ENCODE measurements around the gene CLUH. TPM values are rescaled to one million over a fixed set of nuclear protein-coding genes. Genes with fewer than 3 reads are reported as not detected.

CLUH gene
- total RNA-seq, 1 donor from 2014 or later: 6.8 TPM

DNA sequence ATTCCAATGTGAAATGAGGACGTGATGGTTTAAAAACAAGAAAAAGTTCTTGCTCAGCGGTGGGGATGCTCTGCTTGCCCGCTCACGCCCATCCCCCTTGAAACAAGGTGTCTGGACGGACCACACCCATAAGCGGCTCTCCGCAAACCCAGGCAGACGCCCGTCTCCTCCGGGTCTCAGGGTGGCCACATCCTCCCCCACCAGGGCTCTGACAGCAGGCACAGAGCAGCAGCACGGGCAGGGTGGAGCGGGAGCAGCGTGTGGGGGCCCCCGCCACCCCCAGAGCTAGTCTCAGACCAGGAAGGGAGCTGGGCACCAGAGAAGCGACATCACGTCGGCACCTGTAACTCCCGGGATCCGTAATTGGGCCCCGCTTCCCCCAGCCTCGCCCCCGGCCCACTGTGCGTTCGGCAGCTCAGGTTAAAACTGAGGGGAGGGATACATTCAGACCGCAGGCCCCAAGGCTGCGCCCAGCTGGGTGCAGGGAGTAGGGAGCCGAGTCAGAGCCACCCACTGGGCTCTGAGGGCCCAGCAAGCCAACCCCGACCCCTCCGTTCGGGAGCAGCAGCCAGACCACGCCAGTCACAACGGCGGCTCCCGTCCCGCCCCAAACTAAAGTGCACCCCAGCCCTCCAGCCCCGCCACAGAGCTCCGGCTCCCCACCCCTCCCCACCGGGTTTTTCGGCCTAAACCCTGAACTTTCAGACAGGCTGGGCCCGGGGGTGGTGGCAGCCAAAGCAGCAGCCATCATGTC, 22.0 kb downstream of the CLUH start:
- Histone ChIP-seq H2AFZ (replicated peaks) (no peak overlapping the region), H3K27ac (no peak overlapping the region), H3K9ac (no peak overlapping the region), H4K20me1 (ENCODE audit: low read depth) (peaks cover 11% of the 10 kb centered on the region), H3K36me3 (no peaks in the 10 kb centered on the region), H3K4me3 (no peak overlapping the region), H3K9me3 (ENCODE audit: low read depth) (no peaks in the 10 kb centered on the region), H3F3A (ENCODE audit: low read depth) (peaks cover 38% of the 10 kb centered on the region), H3K4me1 (no peaks in the 10 kb centered on the region), H3K4me2 (no peak overlapping the region), H3K27me3 (no peaks in the 10 kb centered on the region), H3K79me2 (ENCODE audit: low read depth) (no peaks in the 10 kb centered on the region)
- H3K36me3 Mint-ChIP-seq: no peaks in the 10 kb centered on the region
- peaks cover 7% of the 10 kb centered on the region for H3K4me1 Mint-ChIP-seq
- H3K27me3 Mint-ChIP-seq (ENCODE audit: insufficient read depth, low read depth): peaks cover 10% of the 10 kb centered on the region
- H3K27ac Mint-ChIP-seq: no peak overlapping the region
- no peak for TF ChIP-seq EZH2phosphoT487 (IDR thresholded peaks at IDR 0.05)
- TF ChIP-seq, protein P1, sequence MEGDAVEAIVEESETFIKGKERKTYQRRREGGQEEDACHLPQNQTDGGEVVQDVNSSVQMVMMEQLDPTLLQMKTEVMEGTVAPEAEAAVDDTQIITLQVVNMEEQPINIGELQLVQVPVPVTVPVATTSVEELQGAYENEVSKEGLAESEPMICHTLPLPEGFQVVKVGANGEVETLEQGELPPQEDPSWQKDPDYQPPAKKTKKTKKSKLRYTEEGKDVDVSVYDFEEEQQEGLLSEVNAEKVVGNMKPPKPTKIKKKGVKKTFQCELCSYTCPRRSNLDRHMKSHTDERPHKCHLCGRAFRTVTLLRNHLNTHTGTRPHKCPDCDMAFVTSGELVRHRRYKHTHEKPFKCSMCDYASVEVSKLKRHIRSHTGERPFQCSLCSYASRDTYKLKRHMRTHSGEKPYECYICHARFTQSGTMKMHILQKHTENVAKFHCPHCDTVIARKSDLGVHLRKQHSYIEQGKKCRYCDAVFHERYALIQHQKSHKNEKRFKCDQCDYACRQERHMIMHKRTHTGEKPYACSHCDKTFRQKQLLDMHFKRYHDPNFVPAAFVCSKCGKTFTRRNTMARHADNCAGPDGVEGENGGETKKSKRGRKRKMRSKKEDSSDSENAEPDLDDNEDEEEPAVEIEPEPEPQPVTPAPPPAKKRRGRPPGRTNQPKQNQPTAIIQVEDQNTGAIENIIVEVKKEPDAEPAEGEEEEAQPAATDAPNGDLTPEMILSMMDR (IDR thresholded peaks at IDR 0.05): no peak
- TF ChIP-seq EZH2 (IDR thresholded peaks at IDR 0.05): no peak
- peaks cover 2% of the 10 kb centered on the region for H3K9me3 Mint-ChIP-seq
- DNase-seq (ENCODE audit: low spot score): no peak
- H3K4me3 Mint-ChIP-seq: no peak overlapping the region

DNA sequence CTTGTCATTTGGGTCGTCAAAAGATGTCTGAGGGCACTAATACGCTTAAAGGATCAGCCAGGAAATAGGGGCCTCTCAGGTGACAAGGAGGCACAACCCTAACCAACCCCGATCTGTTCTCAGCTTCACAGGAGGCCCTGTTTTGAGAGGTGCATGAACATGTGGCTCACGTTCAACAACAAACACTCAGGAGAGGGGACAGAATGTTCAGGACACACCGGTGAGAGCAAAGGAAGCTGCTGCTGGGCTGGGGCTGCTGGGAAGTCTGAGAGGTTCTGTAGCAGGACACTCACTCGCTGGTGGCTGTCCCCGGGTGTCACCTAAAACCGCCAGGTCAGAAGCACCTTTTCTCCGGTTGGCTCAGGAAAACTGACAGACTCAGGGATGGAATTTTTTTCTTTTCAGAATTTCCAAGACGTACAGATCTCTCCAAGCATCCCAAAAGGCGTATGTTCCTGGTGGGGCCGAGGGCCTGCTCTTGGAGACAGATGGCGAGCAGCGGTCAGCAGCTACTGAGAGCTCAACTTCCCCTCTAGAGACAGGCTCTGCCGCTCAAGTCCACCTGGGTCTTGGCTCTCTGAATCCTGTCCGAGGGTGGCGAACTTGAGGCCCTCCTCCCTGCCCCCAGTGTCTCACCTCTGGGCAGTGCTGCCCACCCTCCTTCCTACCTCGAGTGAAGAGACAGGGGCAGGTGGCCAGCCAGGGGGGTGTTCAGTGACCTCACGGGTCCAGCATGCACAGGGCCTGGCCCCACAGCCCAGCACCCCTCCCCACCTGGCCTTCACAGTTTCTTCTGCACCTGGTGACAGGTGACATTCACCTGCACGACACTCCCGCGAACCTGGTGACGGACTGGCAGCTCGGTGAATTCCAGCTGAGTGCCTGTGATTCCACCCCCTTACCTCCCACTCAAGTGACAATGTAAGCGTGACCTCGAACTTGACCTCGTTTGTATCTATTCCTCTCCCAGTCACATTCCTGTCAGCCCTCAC, 22.9 kb downstream of the CLUH start:
- no peak overlapping the region for H3K4me3 ChIP-seq
- H2AFZ ChIP-seq (replicated peaks): no peak overlapping the region
- no peak overlapping the region for H3K9ac ChIP-seq
- H3F3A ChIP-seq (ENCODE audit: low read depth): peaks cover 47% of the 10 kb centered on the region
- peaks cover 10% of the 10 kb centered on the region for H3K27me3 Mint-ChIP-seq (ENCODE audit: insufficient read depth, low read depth)
- H3K9me3 ChIP-seq (ENCODE audit: low read depth): no peaks in the 10 kb centered on the region
- TF ChIP-seq, protein P1 (IDR thresholded peaks at IDR 0.05): no peak
- TF ChIP-seq EZH2phosphoT487 (IDR thresholded peaks at IDR 0.05): no peak
- no peak for TF ChIP-seq EZH2 (IDR thresholded peaks at IDR 0.05)
- no peak for DNase-seq (ENCODE audit: low spot score)
- no peaks in the 10 kb centered on the region for H3K4me1 ChIP-seq
- H3K36me3 Mint-ChIP-seq: peaks cover 4% of the 10 kb centered on the region
- peaks cover 20% of the 10 kb centered on the region for H4K20me1 ChIP-seq (ENCODE audit: low read depth)
- peaks cover 4% of the 10 kb centered on the region for H3K36me3 ChIP-seq
- H3K79me2 ChIP-seq (ENCODE audit: low read depth): no peaks in the 10 kb centered on the region
- peaks cover 2% of the 10 kb centered on the region for H3K9me3 Mint-ChIP-seq
- H3K27me3 ChIP-seq: no peaks in the 10 kb centered on the region
- peaks cover 7% of the 10 kb centered on the region for H3K4me1 Mint-ChIP-seq
- H3K27ac ChIP-seq: no peak overlapping the region
- H3K27ac Mint-ChIP-seq: no peak overlapping the region
- no peak overlapping the region for H3K4me2 ChIP-seq
- H3K4me3 Mint-ChIP-seq: no peak overlapping the region

- no peaks in the 10 kb centered on the region for H3K9me3 ChIP-seq (ENCODE audit: low read depth)
- H3K36me3 ChIP-seq: peaks cover 18% of the 10 kb centered on the region
- no peaks in the 10 kb centered on the region for H3K27me3 ChIP-seq
- H3K27ac ChIP-seq: peak overlapping the region; percentile 75
- H3F3A ChIP-seq (ENCODE audit: low read depth): peaks cover 55% of the 10 kb centered on the region
- peaks cover 4% of the 10 kb centered on the region for H3K36me3 Mint-ChIP-seq
- H3K79me2 ChIP-seq (ENCODE audit: low read depth): no peaks in the 10 kb centered on the region
- H3K4me1 Mint-ChIP-seq: peaks cover 7% of the 10 kb centered on the region
- no peaks in the 10 kb centered on the region for H3K4me1 ChIP-seq
- H2AFZ ChIP-seq (replicated peaks): no peak overlapping the region
- peaks cover 9% of the 10 kb centered on the region for H3K27me3 Mint-ChIP-seq (ENCODE audit: insufficient read depth, low read depth)
- TF ChIP-seq EZH2phosphoT487 (IDR thresholded peaks at IDR 0.05) (no peak), EZH2 (IDR thresholded peaks at IDR 0.05) (no peak)
- TF ChIP-seq, protein P1 (IDR thresholded peaks at IDR 0.05): no peak
- H3K9me3 Mint-ChIP-seq: peaks cover 2% of the 10 kb centered on the region
- no peak overlapping the region for H3K9ac ChIP-seq
- no peak overlapping the region for H3K4me3 ChIP-seq
- DNase-seq (ENCODE audit: low spot score): no peak
- peak overlapping the region; percentile 50 for H3K27ac Mint-ChIP-seq
- no peak overlapping the region for H3K4me3 Mint-ChIP-seq
- peaks cover 20% of the 10 kb centered on the region for H4K20me1 ChIP-seq (ENCODE audit: low read depth)
- no peak overlapping the region for H3K4me2 ChIP-seq
Measured at GRCh38 chr17:2687074-2687418, 24.5 kb downstream of the CLUH start.

Data from neural progenitor cell (in vitro differentiated cells).